K562 (cell line): ENCODE measurements around the gene CSF1.

Experiments used
- E2F6 ChIP-seq, 2 experiments: IDR thresholded peaks; 2 replicates each; pipeline ENCODE4 v1.6.1; 2011; ENCODE audit warnings: borderline replicate concordance in 1 of 2, control low read depth in 1 of 2, low read depth in 1 of 2, low read length in 1 of 2, mild to moderate bottlenecking in 1 of 2, mixed read lengths in 1 of 2, moderate library complexity in 1 of 2; ENCODE audit not compliant: insufficient read depth in 1 of 2, insufficient read length in 1 of 2, poor library complexity in 1 of 2, severe bottlenecking in 1 of 2; ENCODE audit errors: extremely low read depth in 1 of 2
- EP300 ChIP-seq: IDR thresholded peaks from 2 replicates; pipeline ENCODE4 v1.6.1; 2012; ENCODE audit warnings: low read length, improper control_type of control experiment
- ETV1 ChIP-seq: fragments of 450-650 bp; conservative IDR thresholded peaks from 2 replicates; pipeline ENCODE4 v1.6.1; 2016; ENCODE audit warnings: missing genetic modification characterization, control low read depth, low read depth, missing compliant biosample characterization
- HDAC6 ChIP-seq: IDR thresholded peaks from 2 replicates; pipeline ENCODE4 v1.6.1; 2012; ENCODE audit warnings: low read depth, mild to moderate bottlenecking, control low read depth, inconsistent platforms, low read length, moderate library complexity
- MYC ChIP-seq, 2 experiments: fragments of 250-450 bp in 1 of 2; sonication (Bioruptor Pico) in 1 of 2; IDR thresholded peaks; 2 replicates each; pipeline versions ENCODE4 v1.5.1 to v1.6.1; 2012 to 2021; ENCODE audit warnings: low read depth in 2 of 2, borderline replicate concordance in 1 of 2, improper control_type of control experiment in 1 of 2, low read length in 1 of 2, mild to moderate bottlenecking in 1 of 2, moderate library complexity in 1 of 2
- NFYB ChIP-seq: IDR thresholded peaks from 2 replicates; pipeline ENCODE4 v1.6.1; 2011; ENCODE audit warnings: mild to moderate bottlenecking, moderate library complexity; ENCODE audit not compliant: insufficient read length; ENCODE audit errors: extremely low read depth
- POLR2AphosphoS5 ChIP-seq: IDR thresholded peaks from 2 replicates; pipeline ENCODE4 v1.6.1; 2011; ENCODE audit warnings: mild to moderate bottlenecking, low read depth, low read length, moderate library complexity; ENCODE audit not compliant: control insufficient read depth, insufficient read depth
- RAD21 ChIP-seq, 2 experiments: fragments of 250-450 bp in 1 of 2; fragments of 450-650 bp in 1 of 2; sonication (Bioruptor Pico) in 1 of 2; formaldehyde crosslinking in 1 of 2; IDR thresholded peaks in 1 of 2; conservative IDR thresholded peaks in 1 of 2; 2 replicates each; pipeline versions ENCODE4 v1.4.0 to v1.8.0; 2020 to 2022; ENCODE audit warnings: mild to moderate bottlenecking in 2 of 2, moderate library complexity in 1 of 2
- SMARCB1 ChIP-seq: IDR thresholded peaks from 2 replicates; pipeline ENCODE4 v1.6.1; 2011; ENCODE audit warnings: improper control_type of control experiment, low read depth; ENCODE audit not compliant: insufficient read length
- SMC3 ChIP-seq: conservative IDR thresholded peaks from 2 replicates; pipeline ENCODE4 v1.6.1; 2011; ENCODE audit warnings: low read depth, low read length, improper control_type of control experiment; ENCODE audit not compliant: insufficient read depth
- XRCC4 ChIP-seq: IDR thresholded peaks from one replicate; pipeline ENCODE4 v1.6.1; 2011; ENCODE audit not compliant: insufficient read depth, insufficient read length; ENCODE audit errors: extremely low read depth
- ZNF592 ChIP-seq: fragments of 450-650 bp; IDR thresholded peaks from 2 replicates; pipeline ENCODE4 v1.6.1; 2017; ENCODE audit warnings: antibody characterized with exemption, mild to moderate bottlenecking
- TF ChIP-seq, protein P1 (sequence below): sonication (generic); formaldehyde crosslinking; IDR thresholded peaks from 2 replicates; pipeline ENCODE4 v1.8.1; 2023; ENCODE audit warnings: mild to moderate bottlenecking, missing genetic modification reagents
- TF ChIP-seq, protein P2 (sequence below), 3 experiments: IDR thresholded peaks in 2 of 3; conservative IDR thresholded peaks in 1 of 3; 2 replicates each; pipeline ENCODE4 v1.5.1; 2011 to 2012; ENCODE audit warnings: low read length in 3 of 3, mild to moderate bottlenecking in 3 of 3, control low read depth in 2 of 3, improper control_type of control experiment in 1 of 3, inconsistent platforms in 1 of 3, low read depth in 1 of 3, mixed read lengths in 1 of 3, moderate library complexity in 1 of 3; ENCODE audit not compliant: insufficient read depth in 2 of 3

DNA sequence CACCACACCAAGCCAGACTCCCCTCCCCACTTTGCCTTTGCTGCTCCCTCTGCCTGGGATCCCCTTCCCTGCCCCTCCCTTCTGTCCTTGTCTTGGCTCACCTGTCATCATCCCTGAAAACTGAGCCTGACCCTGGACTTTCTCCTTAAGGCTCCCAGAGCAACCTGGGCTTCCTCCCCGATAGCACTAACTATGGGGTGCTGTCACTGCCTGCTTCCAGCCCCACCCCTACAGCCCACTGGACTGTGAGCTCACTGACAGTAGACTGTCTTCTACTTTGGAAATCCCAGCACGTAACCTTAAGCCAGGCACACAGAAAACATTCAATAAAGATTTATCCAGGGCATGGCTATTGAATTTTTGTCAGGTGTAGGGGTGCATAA lies 9.5 kb upstream of the CSF1 start:
- no peak for TF ChIP-seq SMARCB1
- TF ChIP-seq, protein P1, sequence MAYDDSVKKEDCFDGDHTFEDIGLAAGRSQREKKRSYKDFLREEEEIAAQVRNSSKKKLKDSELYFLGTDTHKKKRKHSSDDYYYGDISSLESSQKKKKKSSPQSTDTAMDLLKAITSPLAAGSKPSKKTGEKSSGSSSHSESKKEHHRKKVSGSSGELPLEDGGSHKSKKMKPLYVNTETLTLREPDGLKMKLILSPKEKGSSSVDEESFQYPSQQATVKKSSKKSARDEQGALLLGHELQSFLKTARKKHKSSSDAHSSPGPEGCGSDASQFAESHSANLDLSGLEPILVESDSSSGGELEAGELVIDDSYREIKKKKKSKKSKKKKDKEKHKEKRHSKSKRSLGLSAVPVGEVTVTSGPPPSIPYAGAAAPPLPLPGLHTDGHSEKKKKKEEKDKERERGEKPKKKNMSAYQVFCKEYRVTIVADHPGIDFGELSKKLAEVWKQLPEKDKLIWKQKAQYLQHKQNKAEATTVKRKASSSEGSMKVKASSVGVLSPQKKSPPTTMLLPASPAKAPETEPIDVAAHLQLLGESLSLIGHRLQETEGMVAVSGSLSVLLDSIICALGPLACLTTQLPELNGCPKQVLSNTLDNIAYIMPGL, result no peak
- no peak for TF ChIP-seq HDAC6
- no peak for TF ChIP-seq RAD21 (CRISPR knock-in tag; conservative IDR thresholded peaks at IDR 0.05 in 1 of 2, IDR thresholded peaks at IDR 0.05 in 1 of 2)
- TF ChIP-seq, protein P2, sequence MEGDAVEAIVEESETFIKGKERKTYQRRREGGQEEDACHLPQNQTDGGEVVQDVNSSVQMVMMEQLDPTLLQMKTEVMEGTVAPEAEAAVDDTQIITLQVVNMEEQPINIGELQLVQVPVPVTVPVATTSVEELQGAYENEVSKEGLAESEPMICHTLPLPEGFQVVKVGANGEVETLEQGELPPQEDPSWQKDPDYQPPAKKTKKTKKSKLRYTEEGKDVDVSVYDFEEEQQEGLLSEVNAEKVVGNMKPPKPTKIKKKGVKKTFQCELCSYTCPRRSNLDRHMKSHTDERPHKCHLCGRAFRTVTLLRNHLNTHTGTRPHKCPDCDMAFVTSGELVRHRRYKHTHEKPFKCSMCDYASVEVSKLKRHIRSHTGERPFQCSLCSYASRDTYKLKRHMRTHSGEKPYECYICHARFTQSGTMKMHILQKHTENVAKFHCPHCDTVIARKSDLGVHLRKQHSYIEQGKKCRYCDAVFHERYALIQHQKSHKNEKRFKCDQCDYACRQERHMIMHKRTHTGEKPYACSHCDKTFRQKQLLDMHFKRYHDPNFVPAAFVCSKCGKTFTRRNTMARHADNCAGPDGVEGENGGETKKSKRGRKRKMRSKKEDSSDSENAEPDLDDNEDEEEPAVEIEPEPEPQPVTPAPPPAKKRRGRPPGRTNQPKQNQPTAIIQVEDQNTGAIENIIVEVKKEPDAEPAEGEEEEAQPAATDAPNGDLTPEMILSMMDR (IDR thresholded peaks at IDR 0.05 in 2 of 3, conservative IDR thresholded peaks at IDR 0.05 in 1 of 3; ENCODE audit: insufficient read depth in 2 of 3, low read depth in 1 of 3, low read length in 3 of 3), result no peak
- TF ChIP-seq XRCC4, result no peak
- no peak for TF ChIP-seq E2F6 (IDR thresholded peaks at IDR 0.05; ENCODE audit: borderline replicate concordance in 1 of 2, extremely low read depth in 1 of 2, insufficient read depth in 1 of 2, insufficient read length in 1 of 2, low read depth in 1 of 2, low read length in 1 of 2, poor library complexity in 1 of 2, severe bottlenecking in 1 of 2)
- TF ChIP-seq POLR2AphosphoS5, result no peak
- no peak for TF ChIP-seq ZNF592
- TF ChIP-seq MYC (IDR thresholded peaks at IDR 0.05; ENCODE audit: low read depth, low read length), result no peak
- TF ChIP-seq MYC (CRISPR knock-in tag; IDR thresholded peaks at IDR 0.05; ENCODE audit: borderline replicate concordance, low read depth), result no peak
- no peak for TF ChIP-seq NFYB
- no peak for TF ChIP-seq ETV1 (tag)
- TF ChIP-seq SMC3, result no peak
- TF ChIP-seq EP300, result no peak
